AG09319 (cell line): Measurements from ENCODE around the gene CYP2W1.

Experiments
- DNase-seq: peaks from one replicate; pipeline ENCODE4 v3.0.0-alpha.2; 2010; ENCODE audit warnings: low read depth; ENCODE audit errors: extremely low read depth
- CTCF ChIP-seq: IDR thresholded peaks from 2 replicates; pipeline ENCODE4 v1.5.1; 2011; ENCODE audit warnings: low read depth, mild to moderate bottlenecking, inconsistent platforms, low read length, moderate library complexity

The CYP2W1 gene

GRCh38 chr7:983004-983615 lies at the start of gene CYP2W1:
TSS of gene CYP2W1 (plus strand) at chr7:983181. CDS start at chr7:983212, 31 bp downstream.
- DNase-seq: no peak

GRCh38 chr7:934469-935163 lies 48.4 kb upstream of the CYP2W1 start:
- DNase-seq: no peak

More at GRCh38 chr7:983004-983615, at the start of gene CYP2W1:
- TF ChIP-seq CTCF: no peak

GRCh38 chr7:935164-935873 lies 47.7 kb upstream of the CYP2W1 start:
- no peak for TF ChIP-seq CTCF

More at GRCh38 chr7:934469-935163, 48.4 kb upstream of the CYP2W1 start:
- TF ChIP-seq CTCF: no peak

GRCh38 chr7:935874-936385 lies 47.1 kb upstream of the CYP2W1 start:
- no peak for TF ChIP-seq CTCF
- no peak for DNase-seq

More at GRCh38 chr7:935164-935873, 47.7 kb upstream of the CYP2W1 start:
- no peak for DNase-seq

GRCh38 chr7:936386-937054 lies 46.5 kb upstream of the CYP2W1 start:
- no peak for TF ChIP-seq CTCF
- DNase-seq: no peak

- DNase-seq: no peak
- no peak for TF ChIP-seq CTCF
Measured at GRCh38 chr7:937856-938484, 45.0 kb upstream of the CYP2W1 start.
